NAMALWA (cell line): ENCODE measurements around the gene HSPA4.
"Not testable (repeated sequence)": the region's sequence is repeated elsewhere in the genome, so short reads cannot be mapped to it uniquely, and the experiment has no call there.

Experiments
- DNase-seq: peaks from one replicate; pipeline ENCODE4 v3.0.0-alpha.2; 2015; ENCODE audit warnings: low spot score

The HSPA4 gene

DNA sequence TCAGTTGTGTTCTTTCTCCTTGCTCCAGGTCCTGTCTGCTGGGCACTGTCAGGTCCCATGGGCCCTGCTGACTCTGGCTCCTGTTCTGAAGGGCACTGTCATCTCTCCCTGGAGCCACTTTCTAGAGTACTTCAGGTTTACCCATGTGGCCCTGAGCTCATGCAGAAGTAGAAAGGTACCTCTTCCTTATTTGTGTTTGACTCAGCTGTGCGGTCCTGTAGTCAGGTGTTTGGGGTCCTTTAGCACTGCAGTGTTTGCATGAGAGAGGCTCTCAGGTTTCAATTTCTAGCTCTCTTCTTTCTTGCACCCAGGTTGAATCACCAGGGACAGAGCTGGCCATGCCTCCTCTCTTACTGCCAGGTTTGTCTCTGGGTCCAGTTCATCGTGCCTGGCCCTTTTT is 71.5 kb downstream of the HSPA4 start:
- DNase-seq = no peak

GRCh38 chr5:133124891-133125290 is 73.1 kb downstream of the HSPA4 start:
- DNase-seq = no peak

DNA sequence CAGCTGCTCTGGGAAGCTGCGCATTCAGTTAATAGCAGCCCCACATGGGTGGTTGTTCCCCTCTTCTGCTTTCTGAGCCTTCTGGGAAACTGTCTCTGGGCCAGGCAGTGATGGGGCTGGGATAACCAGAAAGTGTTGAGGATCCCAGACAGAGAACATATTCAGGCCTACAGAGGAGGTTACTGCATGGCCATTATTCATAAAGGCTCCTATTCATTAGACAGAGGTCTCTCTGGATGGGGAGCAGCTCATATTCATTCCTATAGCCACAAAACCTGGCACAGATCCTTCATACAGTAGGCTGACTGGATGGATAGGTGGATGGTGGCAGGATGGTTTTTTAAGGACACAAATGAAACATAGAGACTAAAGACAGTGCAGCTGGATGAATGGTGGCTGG is 76.3 kb downstream of the HSPA4 start:
- DNase-seq = no peak

DNA sequence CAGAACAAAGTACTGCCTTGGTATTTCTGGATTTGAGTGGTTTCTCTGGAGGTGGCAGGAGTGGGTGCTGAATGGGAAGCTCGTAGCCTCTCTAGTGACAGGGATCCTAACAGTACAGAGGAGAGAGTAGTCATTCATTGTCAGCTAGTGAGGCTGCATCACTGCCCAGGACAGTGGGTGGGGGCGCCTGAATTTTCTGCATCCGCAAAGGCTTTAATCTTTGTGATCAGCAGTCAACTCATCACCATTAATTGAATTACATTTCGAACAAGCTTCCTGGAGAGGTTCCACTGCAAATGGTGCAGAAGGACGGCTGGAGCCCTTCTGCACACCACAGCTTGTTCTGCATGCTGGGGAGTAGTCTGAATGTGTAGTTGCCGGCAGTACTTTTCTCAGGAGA is 77.5 kb downstream of the HSPA4 start:
- DNase-seq = no peak

DNA sequence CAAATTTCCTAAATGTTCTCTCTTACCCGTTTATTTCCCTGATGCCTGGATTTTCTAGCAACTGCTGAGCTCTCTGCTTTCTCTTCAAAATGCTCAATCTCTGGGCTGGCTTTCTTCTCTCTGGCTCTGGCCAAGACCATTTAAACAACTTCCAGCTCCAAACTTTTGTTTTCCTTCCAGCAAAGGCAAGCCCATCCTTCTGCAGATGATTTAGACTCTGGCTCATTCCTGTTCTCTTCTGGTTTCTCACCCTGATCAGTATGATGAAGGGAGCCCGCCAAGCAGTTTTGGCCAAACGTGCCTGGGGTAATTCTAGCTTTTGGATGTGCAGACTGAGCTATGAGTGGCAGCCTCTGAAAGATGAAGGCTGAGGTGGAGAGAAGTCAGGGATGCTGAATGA is 78.1 kb downstream of the HSPA4 start:
- DNase-seq = no peak

GRCh38 chr5:133130387-133131118 is 78.7 kb downstream of the HSPA4 start:
- DNase-seq = no peak

- DNase-seq = no peak
These were observed 80.9 kb downstream of the HSPA4 start for GRCh38 chr5:133132717-133133116.

DNA sequence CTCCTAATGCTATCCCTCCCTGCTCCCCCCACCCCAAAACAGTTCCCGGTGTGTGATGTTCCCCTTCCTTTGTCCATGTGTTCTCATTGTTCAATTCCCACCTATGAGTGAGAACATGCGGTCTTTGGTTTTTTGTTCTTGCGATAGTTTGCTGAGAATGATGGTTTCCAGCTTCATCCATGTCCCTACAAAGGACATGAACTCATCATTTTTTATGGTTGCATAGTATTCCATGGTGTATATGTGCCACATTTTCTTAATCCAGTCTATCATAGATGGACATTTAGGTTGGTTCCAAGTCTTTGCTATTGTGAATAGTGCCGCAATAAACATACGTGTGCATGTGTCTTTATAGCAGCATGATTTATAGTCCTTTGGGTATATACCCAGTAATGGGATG is 81.4 kb downstream of the HSPA4 start:
- DNase-seq = not testable (repeated sequence)

DNA sequence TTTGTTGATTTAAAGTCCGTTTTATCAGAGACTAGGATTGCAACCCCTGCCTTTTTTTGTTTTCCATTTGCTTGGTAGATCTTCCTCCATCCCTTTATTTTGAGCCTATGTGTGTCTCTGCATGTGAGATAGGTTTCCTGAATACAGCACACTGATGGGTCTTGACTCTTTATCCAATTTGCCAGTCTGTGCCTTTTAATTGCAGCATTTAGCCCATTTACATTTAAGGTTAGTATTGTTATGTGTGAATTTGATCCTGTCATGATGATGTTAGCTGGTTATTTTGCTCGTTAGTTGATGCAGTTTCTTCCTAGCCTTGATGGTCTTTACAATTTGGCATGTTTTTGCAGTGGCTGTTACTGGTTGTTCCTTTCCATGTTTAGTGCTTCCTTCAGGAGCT is 85.1 kb downstream of the HSPA4 start:
- not testable (repeated sequence) for DNase-seq

- no peak for DNase-seq
These were observed 88.5 kb downstream of the HSPA4 start for GRCh38 chr5:133140311-133140710.

GRCh38 chr5:133141746-133142145 is 89.9 kb downstream of the HSPA4 start:
- DNase-seq = no peak

DNA sequence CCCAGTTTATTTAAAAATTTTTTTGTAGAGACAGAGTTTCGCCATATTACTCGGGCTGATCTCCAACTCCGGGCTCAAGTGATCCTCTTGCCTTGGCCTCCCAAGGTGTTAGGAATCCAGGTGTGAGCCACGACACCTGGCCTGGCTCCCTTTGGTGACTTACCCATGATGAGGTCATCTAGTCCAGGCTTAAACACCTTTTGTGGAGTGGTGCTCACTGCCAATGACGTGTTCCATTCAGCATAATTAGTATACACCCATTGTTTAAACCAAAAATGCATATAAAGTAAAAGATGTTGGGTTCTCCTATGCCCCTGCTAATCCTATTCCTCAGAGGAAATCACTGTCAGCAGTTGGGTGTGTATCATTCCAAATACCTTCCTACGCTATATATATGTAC is 91.0 kb downstream of the HSPA4 start:
- DNase-seq = no peak

GRCh38 chr5:133144245-133144981 is 92.6 kb downstream of the HSPA4 start:
- DNase-seq = no peak

- DNase-seq = no peak
These were observed 93.8 kb downstream of the HSPA4 start for GRCh38 chr5:133145436-133146170.

DNA sequence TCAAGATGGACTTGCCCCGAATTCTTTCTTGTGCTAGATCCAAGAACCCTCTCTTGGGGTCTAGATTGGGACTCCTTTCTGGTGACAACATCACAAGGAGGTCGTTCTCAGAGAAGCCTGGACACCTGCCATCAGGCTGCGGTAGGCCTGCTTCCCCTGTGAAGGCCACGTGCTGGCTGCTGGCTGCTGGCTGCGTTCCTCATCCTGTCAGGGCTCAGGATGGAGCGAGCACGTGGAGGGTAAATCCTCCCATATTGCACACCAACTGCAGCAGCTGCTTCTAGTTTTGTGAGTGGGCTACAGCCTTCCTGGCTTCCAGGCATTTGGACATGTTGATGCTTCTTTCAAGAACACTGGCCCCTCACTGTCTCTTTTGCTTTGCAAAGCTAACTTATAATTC is 95.6 kb downstream of the HSPA4 start:
- DNase-seq = no peak

DNA sequence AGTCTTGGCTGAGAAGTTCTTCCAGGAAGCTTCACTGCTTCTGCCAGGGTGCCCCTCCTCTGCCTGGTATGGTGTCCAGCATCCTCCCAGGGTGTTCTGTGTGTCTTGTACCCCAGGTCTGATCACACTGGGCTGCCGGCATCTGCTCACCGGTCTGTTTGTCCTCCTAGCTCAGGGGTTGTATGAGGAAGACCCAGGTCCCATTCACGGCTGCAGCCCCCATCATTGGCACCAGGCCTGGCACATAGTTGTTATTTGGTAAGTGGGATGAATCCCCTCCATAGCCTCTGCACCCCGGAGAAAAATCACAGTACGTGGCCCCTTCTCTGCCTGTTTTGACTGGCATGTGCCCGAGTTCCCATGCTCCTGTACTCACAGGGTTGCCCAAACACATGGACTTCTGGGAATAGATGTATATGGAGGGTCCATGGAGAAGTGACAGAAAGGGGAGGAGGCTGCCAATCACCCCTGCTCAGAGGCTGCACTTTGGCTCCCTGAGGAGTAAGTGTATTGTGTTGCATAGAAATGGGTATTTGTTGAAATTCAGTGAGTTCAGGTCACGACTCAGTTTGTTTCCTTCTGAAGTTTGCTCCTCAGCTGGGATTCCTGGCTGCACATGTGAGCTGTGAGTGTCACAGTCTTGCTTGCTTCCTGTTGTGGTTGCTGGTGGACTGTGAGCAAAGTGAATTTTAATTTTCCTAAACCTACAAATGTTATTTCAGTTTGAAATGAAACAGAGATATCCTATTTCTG is 96.2 kb downstream of the HSPA4 start:
- DNase-seq = no peak

GRCh38 chr5:133149345-133149744 is 97.5 kb downstream of the HSPA4 start:
- DNase-seq = no peak

GRCh38 chr5:133150909-133151544 is 99.2 kb downstream of the HSPA4 start:
- no peak for DNase-seq

DNA sequence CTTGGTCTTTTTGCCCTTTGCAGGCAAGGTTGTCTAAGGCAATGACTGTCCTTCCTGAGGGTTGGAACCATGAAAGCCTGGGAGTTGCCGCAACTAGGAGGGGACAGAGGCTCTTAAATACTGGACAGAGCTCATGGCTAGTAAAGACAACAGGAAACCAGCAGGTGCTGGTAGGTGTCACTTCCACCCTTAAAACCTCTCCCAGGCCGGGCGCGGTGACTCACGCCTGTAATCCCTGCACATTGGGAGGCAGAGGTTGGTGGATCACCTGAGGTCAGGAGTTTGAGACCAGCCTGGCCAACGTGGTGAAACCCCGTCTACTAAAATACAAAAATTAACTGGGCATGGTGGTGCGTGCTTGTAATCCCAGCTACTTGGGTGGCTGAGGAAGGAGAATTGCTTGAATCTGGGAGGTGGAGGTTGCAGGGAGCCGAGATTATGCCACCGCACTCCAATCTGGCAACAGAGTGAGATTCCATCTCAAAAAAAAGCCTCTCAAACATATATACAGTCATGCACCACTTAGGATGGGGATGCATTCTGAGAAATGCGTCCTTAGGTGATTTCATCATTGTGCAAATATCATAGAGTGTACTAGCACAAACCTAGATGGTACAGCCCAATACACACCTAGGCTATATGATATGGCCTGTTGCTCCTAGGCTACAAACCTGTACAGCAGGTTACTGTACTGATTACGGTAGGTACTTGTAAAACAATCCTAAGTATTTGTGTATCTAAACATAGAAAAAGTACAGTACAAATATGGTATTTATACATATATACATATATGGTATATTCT is 102.7 kb downstream of the HSPA4 start:
- DNase-seq = no peak

GRCh38 chr5:133155326-133155969 is 103.6 kb downstream of the HSPA4 start:
- DNase-seq = no peak
